SK-N-SH treated with all-trans-retinoic acid at 6 μM for 48 hours (cell line): Measurements from ENCODE around the gene FANCL.

Source experiments
- ARNTL ChIP-seq: fragments of 450-650 bp; formaldehyde crosslinking; IDR thresholded peaks from 2 replicates; pipeline ENCODE4 v1.5.0; 2020; ENCODE audit warnings: low read depth, mild to moderate bottlenecking, moderate library complexity, borderline replicate concordance
- ISL1 ChIP-seq: fragments of 250-450 bp; sonication (Bioruptor Pico); IDR thresholded peaks from 2 replicates; pipeline ENCODE4 v2.1.2; 2022; ENCODE audit warnings: mild to moderate bottlenecking, moderate library complexity
- OSR1 ChIP-seq: fragments of 250-450 bp; sonication (Bioruptor Pico); IDR thresholded peaks from 2 replicates; pipeline ENCODE4 v1.8.0; 2022; ENCODE audit warnings: moderate library complexity, mild to moderate bottlenecking, inconsistent platforms
- RARB ChIP-seq: fragments of 250-450 bp; sonication (Bioruptor Pico); IDR thresholded peaks from 2 replicates; pipeline ENCODE4 v1.8.0; 2021; ENCODE audit warnings: mild to moderate bottlenecking, moderate library complexity
- TCF4 ChIP-seq: fragments of 250-450 bp; sonication (Bioruptor Pico); IDR thresholded peaks from 2 replicates; pipeline ENCODE4 v1.8.0; 2021; ENCODE audit warnings: mild to moderate bottlenecking, moderate library complexity, borderline replicate concordance
- ZC3H10 ChIP-seq: fragments of 250-450 bp; sonication (Bioruptor Pico); IDR thresholded peaks from 2 replicates; pipeline ENCODE4 v1.5.1; 2021; ENCODE audit warnings: mild to moderate bottlenecking, moderate library complexity
- ZFP3 ChIP-seq: fragments of 250-450 bp; sonication (Bioruptor Pico); IDR thresholded peaks from 2 replicates; pipeline ENCODE4 v1.5.0; 2020; ENCODE audit warnings: mild to moderate bottlenecking, moderate library complexity
- ZNF70 ChIP-seq: fragments of 450-650 bp; formaldehyde crosslinking; IDR thresholded peaks from 2 replicates; pipeline ENCODE4 v1.5.0; 2020; ENCODE audit warnings: mild to moderate bottlenecking, moderate library complexity
- ZNF8 ChIP-seq: fragments of 450-650 bp; formaldehyde crosslinking; IDR thresholded peaks from 2 replicates; pipeline ENCODE4 v1.5.0; 2020; ENCODE audit warnings: mild to moderate bottlenecking, moderate library complexity
- TF ChIP-seq, protein P1 (sequence below): fragments of 250-450 bp; sonication (Bioruptor Pico); IDR thresholded peaks from 2 replicates; pipeline ENCODE4 v1.8.0; 2020; ENCODE audit warnings: mild to moderate bottlenecking, moderate library complexity, borderline replicate concordance
- TF ChIP-seq, protein P2 (sequence below): fragments of 250-450 bp; sonication (Bioruptor Pico); IDR thresholded peaks from 2 replicates; pipeline ENCODE4 v1.8.0; 2021; ENCODE audit warnings: low read depth, mild to moderate bottlenecking, moderate library complexity, borderline replicate concordance

DNA sequence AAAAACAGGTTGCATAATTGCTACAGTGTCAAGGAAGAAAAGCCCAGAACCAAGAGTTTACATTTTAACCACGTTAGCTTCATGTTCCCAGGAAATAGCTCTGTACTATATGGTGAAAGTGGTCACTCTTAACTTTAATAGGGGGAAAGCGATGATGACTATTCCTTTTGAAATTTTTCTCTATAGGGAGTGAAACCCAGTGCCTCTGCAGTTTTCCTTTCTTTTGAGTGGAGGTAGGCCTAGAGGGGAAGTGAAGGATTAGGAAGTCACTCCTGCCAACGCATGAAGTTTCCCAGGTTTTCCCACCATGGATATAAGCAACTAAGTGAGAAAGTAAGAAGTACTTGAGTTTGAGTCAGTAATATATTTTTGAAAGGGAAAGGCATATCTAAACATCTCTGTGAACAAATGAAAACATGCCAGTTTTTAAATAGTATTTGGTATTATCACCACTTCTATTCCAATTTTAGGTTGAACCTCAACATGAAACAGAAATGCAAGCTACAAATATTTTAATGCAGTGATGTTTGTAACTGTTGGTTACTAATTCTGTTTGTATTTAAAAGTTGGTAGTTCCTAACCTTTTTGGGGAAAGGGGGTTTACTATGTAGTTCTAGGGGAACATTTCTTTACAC is 102.6 kb downstream of the FANCL start:
- no peak for TF ChIP-seq ISL1 (CRISPR knock-in tag)
- TF ChIP-seq, protein P1, sequence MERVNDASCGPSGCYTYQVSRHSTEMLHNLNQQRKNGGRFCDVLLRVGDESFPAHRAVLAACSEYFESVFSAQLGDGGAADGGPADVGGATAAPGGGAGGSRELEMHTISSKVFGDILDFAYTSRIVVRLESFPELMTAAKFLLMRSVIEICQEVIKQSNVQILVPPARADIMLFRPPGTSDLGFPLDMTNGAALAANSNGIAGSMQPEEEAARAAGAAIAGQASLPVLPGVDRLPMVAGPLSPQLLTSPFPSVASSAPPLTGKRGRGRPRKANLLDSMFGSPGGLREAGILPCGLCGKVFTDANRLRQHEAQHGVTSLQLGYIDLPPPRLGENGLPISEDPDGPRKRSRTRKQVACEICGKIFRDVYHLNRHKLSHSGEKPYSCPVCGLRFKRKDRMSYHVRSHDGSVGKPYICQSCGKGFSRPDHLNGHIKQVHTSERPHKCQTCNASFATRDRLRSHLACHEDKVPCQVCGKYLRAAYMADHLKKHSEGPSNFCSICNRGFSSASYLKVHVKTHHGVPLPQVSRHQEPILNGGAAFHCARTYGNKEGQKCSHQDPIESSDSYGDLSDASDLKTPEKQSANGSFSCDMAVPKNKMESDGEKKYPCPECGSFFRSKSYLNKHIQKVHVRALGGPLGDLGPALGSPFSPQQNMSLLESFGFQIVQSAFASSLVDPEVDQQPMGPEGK (CRISPR knock-in tag) = no peak
- no peak for TF ChIP-seq RARB
- TF ChIP-seq ZNF8 (CRISPR knock-in tag) = no peak
- no peak for TF ChIP-seq ZFP3
- TF ChIP-seq, protein P2, sequence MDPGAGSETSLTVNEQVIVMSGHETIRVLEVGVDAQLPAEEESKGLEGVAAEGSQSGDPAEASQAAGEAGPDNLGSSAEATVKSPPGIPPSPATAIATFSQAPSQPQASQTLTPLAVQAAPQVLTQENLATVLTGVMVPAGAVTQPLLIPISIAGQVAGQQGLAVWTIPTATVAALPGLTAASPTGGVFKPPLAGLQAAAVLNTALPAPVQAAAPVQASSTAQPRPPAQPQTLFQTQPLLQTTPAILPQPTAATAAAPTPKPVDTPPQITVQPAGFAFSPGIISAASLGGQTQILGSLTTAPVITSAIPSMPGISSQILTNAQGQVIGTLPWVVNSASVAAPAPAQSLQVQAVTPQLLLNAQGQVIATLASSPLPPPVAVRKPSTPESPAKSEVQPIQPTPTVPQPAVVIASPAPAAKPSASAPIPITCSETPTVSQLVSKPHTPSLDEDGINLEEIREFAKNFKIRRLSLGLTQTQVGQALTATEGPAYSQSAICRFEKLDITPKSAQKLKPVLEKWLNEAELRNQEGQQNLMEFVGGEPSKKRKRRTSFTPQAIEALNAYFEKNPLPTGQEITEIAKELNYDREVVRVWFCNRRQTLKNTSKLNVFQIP (CRISPR knock-in tag) = no peak
- TF ChIP-seq ZNF70 (CRISPR knock-in tag) = no peak
- no peak for TF ChIP-seq ARNTL (CRISPR knock-in tag)
- TF ChIP-seq OSR1 (CRISPR knock-in tag) = no peak
- TF ChIP-seq TCF4 (CRISPR knock-in tag) = no peak
- TF ChIP-seq ZC3H10 (CRISPR knock-in tag) = no peak
